Stimulated activated CD8-positive, alpha-beta memory T cell treated with anti-CD3 and anti-CD28 coated beads, Interleukin-12 subunit alpha, Interleukin-12 subunit beta, amount 100 ng/mL, for 1 hour (primary cell): ENCODE results near the gene SUGCT.
"Not testable (repeated sequence)": the region's sequence is repeated elsewhere in the genome, so short reads cannot be mapped to it uniquely, and the experiment has no call there.

Experiments used
- DNase-seq: peaks from one replicate; pipeline ENCODE4 v3.0.0-alpha.2; 2020; ENCODE audit warnings: low read depth

The SUGCT gene

GRCh38 chr7:40200791-40201190, 66.0 kb downstream of the SUGCT start:
- no peak for DNase-seq

DNA sequence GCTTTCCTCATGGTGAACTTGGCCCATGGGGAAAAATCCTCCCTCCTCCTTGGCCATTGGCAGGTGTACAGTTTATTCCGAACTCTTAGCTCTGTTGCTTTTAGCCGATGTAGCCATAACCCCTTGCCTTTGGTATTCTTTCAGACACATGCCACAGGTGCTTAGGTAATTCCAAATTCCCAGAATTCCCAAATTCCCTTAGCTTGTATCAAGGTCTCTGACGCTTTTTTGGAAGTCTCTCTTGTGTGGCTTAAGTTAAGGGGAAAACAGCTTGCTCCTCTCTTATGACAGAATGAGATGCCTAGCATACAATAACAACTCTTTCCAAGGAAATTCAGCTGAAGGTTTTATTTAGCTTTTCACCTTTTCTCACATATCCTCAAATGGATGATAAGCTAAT, 68.0 kb downstream of the SUGCT start:
- DNase-seq = no peak

GRCh38 chr7:40204581-40204980, 69.8 kb downstream of the SUGCT start:
- DNase-seq = no peak

GRCh38 chr7:40205992-40206391, 71.2 kb downstream of the SUGCT start:
- no peak for DNase-seq

GRCh38 chr7:40211276-40212003, 76.6 kb downstream of the SUGCT start:
- no peak for DNase-seq

GRCh38 chr7:40213291-40213690, 78.5 kb downstream of the SUGCT start:
- no peak for DNase-seq

- DNase-seq = no peak
These were observed 79.1 kb downstream of the SUGCT start for GRCh38 chr7:40213856-40214255.

- DNase-seq = not testable (repeated sequence)
These were observed 83.8 kb downstream of the SUGCT start for GRCh38 chr7:40218612-40219011.

GRCh38 chr7:40219917-40220316, 85.1 kb downstream of the SUGCT start:
- DNase-seq = no peak

DNA sequence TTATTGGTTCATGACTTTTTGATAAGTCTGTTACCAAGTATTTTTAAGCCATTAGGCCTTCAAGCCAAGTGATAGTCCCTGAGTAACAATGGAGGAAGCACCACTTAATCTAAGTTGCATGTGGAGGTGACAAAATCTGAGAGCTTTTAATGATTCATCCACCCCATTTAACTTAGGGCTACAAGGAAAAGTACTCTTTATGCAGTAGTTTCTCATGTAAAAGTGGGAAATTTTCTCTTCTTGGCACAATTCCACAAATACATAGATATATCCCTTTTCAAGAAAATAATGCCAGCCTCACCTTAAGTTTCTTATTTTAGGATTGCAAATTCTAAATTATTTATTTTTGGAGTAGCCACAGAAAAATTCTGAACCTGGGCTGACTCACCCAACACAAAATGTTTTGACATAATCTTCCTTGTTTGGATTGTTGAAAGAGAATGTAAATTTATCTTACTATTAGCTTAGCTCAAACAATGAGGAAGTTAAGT, 85.7 kb downstream of the SUGCT start:
- no peak for DNase-seq

DNA sequence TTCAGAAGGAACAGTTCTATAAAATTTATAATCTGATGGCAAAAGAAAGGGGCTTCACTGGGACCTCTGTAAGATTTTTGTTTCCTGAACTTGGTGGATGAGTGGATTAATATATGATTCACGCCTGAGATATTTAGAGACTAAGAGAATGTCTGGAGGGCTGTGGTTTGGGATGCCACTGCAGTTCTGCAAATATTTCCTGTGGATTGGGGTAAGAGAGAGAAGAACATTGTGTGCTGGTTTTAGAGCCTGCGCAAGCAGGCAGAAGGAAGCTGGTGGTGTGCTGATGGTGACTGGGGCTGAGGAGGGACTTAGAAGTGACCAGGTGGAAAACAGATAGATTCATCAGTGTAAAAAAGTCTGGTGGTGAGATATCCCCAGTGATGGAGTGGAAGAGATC, 87.0 kb downstream of the SUGCT start:
- no peak for DNase-seq

DNA sequence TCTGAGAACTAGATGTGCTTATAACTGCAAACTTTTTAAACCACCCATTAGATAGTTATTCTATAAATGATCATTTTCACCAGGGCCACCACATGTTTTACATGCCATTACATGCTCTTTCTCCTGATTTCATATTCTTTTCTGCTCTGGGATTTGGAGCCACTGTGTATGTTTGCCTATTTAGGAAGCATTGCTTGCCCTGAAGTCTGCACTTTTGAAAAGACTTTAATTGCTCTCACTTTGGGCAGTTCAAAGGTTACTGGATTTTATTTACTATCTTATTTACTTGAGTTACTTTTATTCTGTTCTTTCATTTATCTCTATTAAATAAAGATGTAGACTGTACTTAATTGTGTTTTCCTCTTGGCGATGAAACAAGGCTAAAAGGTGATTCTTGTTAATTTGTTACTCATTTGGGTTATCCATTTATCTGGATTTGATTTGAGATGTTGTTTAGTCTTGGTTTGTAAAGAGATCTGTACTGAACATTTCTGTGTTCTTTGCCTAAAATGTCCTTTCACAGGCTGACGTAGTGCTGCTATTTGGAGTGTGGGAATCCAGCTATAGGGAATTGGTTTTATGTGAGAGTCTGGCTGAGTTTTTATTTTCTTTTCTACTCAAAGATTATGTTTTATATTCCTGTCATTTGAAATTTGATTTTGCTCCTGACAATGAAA, 88.8 kb downstream of the SUGCT start:
- DNase-seq = no peak

DNA sequence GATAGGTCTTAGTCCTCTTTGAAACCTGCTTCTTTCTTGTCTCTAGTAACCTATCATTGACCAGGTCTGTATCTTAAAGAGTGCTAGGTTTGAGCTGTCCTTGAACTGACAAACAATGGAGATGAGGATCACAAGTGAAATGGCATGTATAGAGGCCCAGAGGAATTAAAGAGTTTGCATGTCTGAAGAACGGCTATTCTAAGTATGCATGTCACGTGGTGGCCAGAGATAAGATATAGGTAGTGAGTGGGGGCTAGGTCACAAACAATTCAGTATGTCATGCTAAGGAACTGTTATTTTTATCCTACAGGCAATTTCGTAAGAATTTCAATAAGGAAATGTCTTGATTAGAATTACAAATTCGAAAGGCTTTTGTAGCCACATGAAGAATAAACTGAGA, 95.3 kb downstream of the SUGCT start:
- no peak for DNase-seq

DNA sequence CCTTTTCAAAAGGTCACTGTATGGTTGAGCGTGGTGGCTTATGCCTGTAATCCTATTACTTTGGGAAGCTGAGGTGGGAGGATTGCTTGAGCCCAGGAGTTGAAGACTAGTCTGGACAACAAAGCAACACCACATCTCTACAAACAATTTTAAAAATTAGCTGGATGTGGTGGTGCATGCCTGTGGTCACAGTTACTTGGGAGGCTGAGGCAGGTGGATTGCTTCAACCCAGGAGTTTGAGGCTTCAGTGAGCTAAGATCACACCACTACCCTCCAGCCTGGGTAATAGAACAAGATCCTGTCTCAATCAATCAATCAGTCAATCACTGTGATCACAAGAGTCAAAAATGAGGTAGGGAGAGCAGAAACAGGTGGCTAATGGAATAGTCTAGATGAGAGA, 97.0 kb downstream of the SUGCT start:
- DNase-seq = no peak

- no peak for DNase-seq
These were observed 97.6 kb downstream of the SUGCT start for GRCh38 chr7:40232242-40232893.

- DNase-seq = no peak
These were observed 99.2 kb downstream of the SUGCT start for GRCh38 chr7:40234046-40234445.

DNA sequence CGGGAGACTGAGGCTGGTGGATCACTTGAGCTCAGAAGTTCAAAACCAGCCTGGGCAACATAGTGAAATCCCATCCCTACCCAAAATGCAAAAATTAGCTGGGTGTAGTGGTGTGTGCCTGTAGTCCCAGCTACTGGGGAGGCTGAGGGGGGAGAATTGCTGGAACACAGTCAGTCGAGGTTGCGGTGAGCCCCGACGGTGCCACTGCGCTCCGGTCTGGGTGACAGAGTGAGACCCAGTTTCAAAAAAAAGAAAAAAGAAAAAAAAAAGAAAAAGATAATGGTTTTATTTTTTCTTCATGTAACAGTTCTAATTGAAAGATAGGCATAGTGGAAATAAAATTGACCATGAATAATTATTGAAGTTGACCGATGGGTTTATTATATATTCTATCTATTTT, 99.9 kb downstream of the SUGCT start:
- DNase-seq = no peak

- DNase-seq = no peak
These were observed 102.9 kb downstream of the SUGCT start for GRCh38 chr7:40237731-40238130.

DNA sequence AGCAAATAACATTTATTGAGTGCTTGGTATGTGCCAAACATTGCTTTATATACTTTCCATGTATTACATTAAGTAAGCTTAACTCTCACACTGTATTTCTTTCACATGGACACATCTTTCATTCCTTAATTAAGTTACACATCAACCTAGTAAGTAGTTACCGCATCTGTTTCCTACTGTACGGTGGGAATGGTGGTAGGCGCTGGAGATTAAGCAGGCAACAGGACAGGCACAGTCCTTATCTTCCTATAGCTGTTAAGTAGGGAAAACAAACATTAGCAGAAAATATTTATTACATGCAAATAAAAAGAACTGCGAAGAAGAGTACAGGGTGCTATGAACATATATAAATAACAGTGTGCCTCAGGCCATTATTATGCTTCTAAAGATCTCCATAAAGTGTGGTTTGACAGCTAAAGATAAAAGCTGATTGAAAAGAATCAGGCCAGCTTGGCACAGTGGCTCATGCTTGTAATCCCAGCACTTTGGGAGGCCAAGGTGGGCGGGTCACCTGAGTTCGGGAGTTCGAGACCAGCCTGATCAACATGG, 105.0 kb downstream of the SUGCT start:
- DNase-seq = no peak

DNA sequence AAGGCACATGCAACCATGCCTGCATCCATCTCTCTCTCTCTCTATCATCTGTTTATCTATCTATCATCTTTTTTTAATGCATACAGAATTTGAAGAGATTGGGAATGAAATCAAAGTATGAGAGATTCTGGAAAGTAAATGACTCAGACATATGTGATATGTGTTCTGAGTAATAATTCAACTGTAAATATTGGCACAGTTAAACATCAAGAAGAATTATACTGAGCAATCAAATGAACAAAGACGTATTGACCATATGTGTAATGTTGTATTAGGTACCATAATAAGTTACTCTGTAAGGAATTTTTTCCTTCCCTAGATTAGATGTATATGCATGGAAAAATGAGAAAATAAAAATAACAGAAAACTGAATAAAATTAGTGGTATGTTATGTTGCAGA, 108.3 kb downstream of the SUGCT start:
- no peak for DNase-seq

DNA sequence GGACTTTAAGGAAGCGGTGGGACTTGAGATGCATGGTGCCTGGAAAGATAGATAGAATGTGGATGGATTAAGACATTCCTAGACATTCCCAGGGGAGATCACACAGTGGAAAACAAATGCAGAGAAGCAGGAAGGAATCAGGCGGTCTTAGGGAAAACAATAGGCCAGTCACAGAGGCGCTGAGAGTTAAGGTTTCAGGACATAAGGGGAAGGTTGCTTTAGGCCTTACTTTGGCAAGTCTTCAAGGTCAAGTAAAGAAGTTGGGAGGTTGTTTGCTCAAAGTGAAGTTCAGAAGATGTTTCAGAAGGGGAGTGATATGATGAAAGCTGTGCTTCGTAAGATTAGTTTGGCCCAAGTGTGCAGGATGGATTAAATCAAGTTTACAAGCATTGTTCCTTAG, 109.4 kb downstream of the SUGCT start:
- DNase-seq = no peak

- DNase-seq = no peak
These were observed 113.9 kb downstream of the SUGCT start for GRCh38 chr7:40248681-40249080.

DNA sequence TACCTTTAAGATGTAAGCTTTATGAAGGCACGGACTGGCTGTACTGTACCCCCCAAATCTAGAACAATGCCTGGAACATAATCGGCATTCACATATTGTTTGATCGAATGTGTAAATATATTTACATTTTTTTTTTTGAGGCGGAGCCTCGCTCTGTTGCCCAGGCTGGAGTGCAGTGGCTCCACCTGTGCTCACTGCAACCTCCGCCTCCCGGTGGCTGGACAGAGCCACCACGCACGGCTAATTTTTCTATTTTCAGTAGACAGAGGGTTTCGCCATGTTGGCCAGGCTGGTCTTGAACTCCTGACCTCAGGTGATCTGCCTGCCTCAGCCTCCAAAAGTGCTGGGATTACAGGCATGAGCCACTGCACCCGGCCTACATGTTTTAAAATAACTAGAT, 118.6 kb downstream of the SUGCT start:
- not testable (repeated sequence) for DNase-seq
